Endothelial cell (in vitro differentiated cells): Measurements from ENCODE around the gene ST8SIA5. TPM values are rescaled to one million over a fixed set of nuclear protein-coding genes. Genes with fewer than 3 reads are reported as not detected.

ENCODE experiments used
- DNase-seq: peaks from one replicate; pipeline ENCODE4 v3.0.0; 2021; ENCODE audit warnings: low spot score
- H3K27ac Mint-ChIP-seq: one replicate; pipeline ENCODE4 v1.8.0; 2021; ENCODE audit warnings: mixed read lengths, inconsistent platforms; ENCODE audit not compliant: unreplicated experiment
- H3K27me3 Mint-ChIP-seq: one replicate; pipeline ENCODE4 v1.8.0; 2021; ENCODE audit warnings: mild to moderate bottlenecking, moderate library complexity, mixed read lengths, inconsistent platforms; ENCODE audit not compliant: unreplicated experiment
- H3K36me3 Mint-ChIP-seq: one replicate; pipeline ENCODE4 v1.8.0; 2021; ENCODE audit warnings: mild to moderate bottlenecking, low read depth, mixed read lengths, inconsistent platforms; ENCODE audit not compliant: unreplicated experiment
- H3K4me1 Mint-ChIP-seq: one replicate; pipeline ENCODE4 v1.8.0; 2021; ENCODE audit warnings: mild to moderate bottlenecking, mixed read lengths, inconsistent platforms; ENCODE audit not compliant: unreplicated experiment
- H3K4me3 Mint-ChIP-seq: one replicate; pipeline ENCODE4 v1.8.0; 2021; ENCODE audit warnings: mild to moderate bottlenecking, mixed read lengths, inconsistent platforms; ENCODE audit not compliant: unreplicated experiment
- H3K9me3 Mint-ChIP-seq: one replicate; pipeline ENCODE4 v1.8.0; 2021; ENCODE audit warnings: mixed read lengths, inconsistent platforms; ENCODE audit not compliant: unreplicated experiment
- CTCF ChIP-seq: fragments of 200-600 bp; sonication (generic); IDR thresholded peaks from one replicate; pipeline ENCODE4 v1.5.0; 2021; ENCODE audit warnings: antibody characterized with exemption; ENCODE audit not compliant: unreplicated experiment
- total RNA-seq: library from RNA; stranded (reverse); fragmentation: NEBNext Ultra II Directional; extraction: Animal tissue kit (Norgen Biotek cat#: 25700); gene quantifications from one replicate; pipeline ENCODE4 v1.2.1, GENCODE V29; 2021; ENCODE audit not compliant: unreplicated experiment

The ST8SIA5 gene
- total RNA-seq, 1 donor from 2014 or later = 0.49 TPM

- H3K4me3 Mint-ChIP-seq = no peak overlapping the region
- H3K4me1 Mint-ChIP-seq = peaks cover 15% of the 10 kb centered on the region
- H3K36me3 Mint-ChIP-seq = peaks cover 3% of the 10 kb centered on the region
- no peak for TF ChIP-seq CTCF
- H3K9me3 Mint-ChIP-seq = no peaks in the 10 kb centered on the region
- no peaks in the 10 kb centered on the region for H3K27me3 Mint-ChIP-seq
- no peak for DNase-seq
- H3K27ac Mint-ChIP-seq = no peak overlapping the region
These were observed 56.6 kb downstream of the ST8SIA5 start for GRCh38 chr18:46700066-46700824.

- TF ChIP-seq CTCF = no peak
- Mint-ChIP-seq H3K4me1 (peaks cover 13% of the 10 kb centered on the region), H3K27ac (no peak overlapping the region), H3K9me3 (no peaks in the 10 kb centered on the region), H3K4me3 (no peak overlapping the region), H3K36me3 (no peaks in the 10 kb centered on the region), H3K27me3 (peaks cover 2% of the 10 kb centered on the region)
- no peak for DNase-seq
These were observed 60.2 kb downstream of the ST8SIA5 start for GRCh38 chr18:46696702-46697101.

GRCh38 chr18:46696268-46696667, 60.6 kb downstream of the ST8SIA5 start:
- no peak for TF ChIP-seq CTCF
- Mint-ChIP-seq H3K27ac (no peak overlapping the region), H3K27me3 (peaks cover 2% of the 10 kb centered on the region), H3K4me1 (peaks cover 13% of the 10 kb centered on the region), H3K36me3 (no peaks in the 10 kb centered on the region), H3K4me3 (no peak overlapping the region), H3K9me3 (no peaks in the 10 kb centered on the region)
- no peak for DNase-seq

GRCh38 chr18:46693996-46694395, 62.9 kb downstream of the ST8SIA5 start:
- Mint-ChIP-seq H3K27me3 (peaks cover 2% of the 10 kb centered on the region), H3K27ac (no peak overlapping the region), H3K4me1 (peaks cover 13% of the 10 kb centered on the region), H3K4me3 (no peak overlapping the region), H3K9me3 (no peaks in the 10 kb centered on the region), H3K36me3 (no peaks in the 10 kb centered on the region)
- no peak for DNase-seq
- TF ChIP-seq CTCF = no peak

- H3K36me3 Mint-ChIP-seq = no peaks in the 10 kb centered on the region
These were observed 67.9 kb downstream of the ST8SIA5 start for GRCh38 chr18:46688853-46689525.

More at GRCh38 chr18:46688853-46689525, 67.9 kb downstream of the ST8SIA5 start:
- no peak for DNase-seq
- H3K27me3 Mint-ChIP-seq = peaks cover 2% of the 10 kb centered on the region
- no peak overlapping the region for H3K27ac Mint-ChIP-seq
- no peak overlapping the region for H3K4me3 Mint-ChIP-seq
- no peak for TF ChIP-seq CTCF
- H3K9me3 Mint-ChIP-seq = no peaks in the 10 kb centered on the region
- H3K4me1 Mint-ChIP-seq = no peaks in the 10 kb centered on the region
